Loucy (cell line): ENCODE measurements around the gene SAPCD2.

Experiments
- H2AFZ ChIP-seq: fragments of 200-600 bp; sonication (generic); 2 replicates; pipeline ENCODE4 v1.6.0; 2016; ENCODE audit warnings: antibody characterized with exemption, mild to moderate bottlenecking, low read length, moderate library complexity
- H3F3A ChIP-seq: fragments of 200-600 bp; 2 replicates; pipeline ENCODE4 v1.6.0; 2016; ENCODE audit warnings: antibody characterized with exemption, low read depth, mild to moderate bottlenecking
- H3K27me3 ChIP-seq: fragments of 200-600 bp; sonication (generic); 2 replicates; pipeline ENCODE4 v1.6.1; 2014; ENCODE audit warnings: low read length, mild to moderate bottlenecking; ENCODE audit not compliant: insufficient read depth, poor library complexity, severe bottlenecking
- H3K36me3 ChIP-seq: fragments of 200-600 bp; sonication (generic); 2 replicates; pipeline ENCODE4 v1.6.1; 2016; ENCODE audit warnings: low read length; ENCODE audit not compliant: insufficient read depth
- H3K4me1 ChIP-seq: fragments of 200-600 bp; sonication (generic); 2 replicates; pipeline ENCODE4 v1.5.1; 2014; ENCODE audit warnings: low read length, mild to moderate bottlenecking; ENCODE audit not compliant: insufficient read depth, poor library complexity, severe bottlenecking
- H3K4me2 ChIP-seq: fragments of 200-600 bp; sonication (generic); 2 replicates; pipeline ENCODE4 v1.6.0; 2014; ENCODE audit warnings: antibody characterized with exemption, low read length, low read depth, mild to moderate bottlenecking; ENCODE audit not compliant: poor library complexity, severe bottlenecking
- H3K4me3 ChIP-seq: fragments of 200-600 bp; sonication (generic); 2 replicates; pipeline ENCODE4 v1.5.1; 2014; ENCODE audit warnings: low read length, mild to moderate bottlenecking, mixed read lengths; ENCODE audit not compliant: poor library complexity, severe bottlenecking
- H3K79me2 ChIP-seq: fragments of 200-600 bp; sonication (generic); 2 replicates; pipeline ENCODE4 v1.6.1; 2014; ENCODE audit warnings: low read length; ENCODE audit not compliant: insufficient read depth
- H3K9ac ChIP-seq: fragments of 200-600 bp; sonication (generic); 2 replicates; pipeline ENCODE4 v1.6.0; 2014; ENCODE audit warnings: mild to moderate bottlenecking, low read depth, low read length, moderate library complexity; ENCODE audit not compliant: poor library complexity, severe bottlenecking
- H3K9me2 ChIP-seq: fragments of 200-600 bp; sonication (generic); replicated peaks from 2 replicates; pipeline ENCODE4 v1.6.1; 2016; ENCODE audit warnings: low read depth, low read length, mixed read lengths
- H3K9me3 ChIP-seq: fragments of 200-600 bp; sonication (generic); 2 replicates; pipeline ENCODE4 v1.6.1; 2014; ENCODE audit warnings: mild to moderate bottlenecking, antibody characterized with exemption, low read length, low read depth; ENCODE audit not compliant: insufficient read depth
- H4K20me1 ChIP-seq: fragments of 200-600 bp; sonication (generic); 2 replicates; pipeline ENCODE4 v1.6.0; 2014; ENCODE audit warnings: antibody characterized with exemption, low read length, mild to moderate bottlenecking; ENCODE audit not compliant: insufficient read depth, poor library complexity, severe bottlenecking
- CTCF ChIP-seq: fragments of 200-600 bp; sonication (generic); conservative IDR thresholded peaks from 2 replicates; pipeline ENCODE4 v1.5.1; 2014; ENCODE audit warnings: mild to moderate bottlenecking, antibody characterized with exemption, low read length
- EZH2phosphoT487 ChIP-seq: fragments of 200-600 bp; IDR thresholded peaks from 2 replicates; pipeline ENCODE4 v1.6.1; 2018; ENCODE audit warnings: antibody characterized with exemption, mild to moderate bottlenecking, moderate library complexity, borderline replicate concordance

Gene SAPCD2

GRCh38 chr9:137107982-137108381 is 37.6 kb upstream of the SAPCD2 start:
- Histone ChIP-seq H3K27me3 (no peaks in the 10 kb centered on the region), H3K36me3 (peaks cover 55% of the 10 kb centered on the region; the same call in 1 of the 2 replicates), H3K79me2 (no peaks in the 10 kb centered on the region), H3K9me3 (no peaks in the 10 kb centered on the region), H3K9me2 (no peaks in the 10 kb centered on the region), H4K20me1 (no peaks in the 10 kb centered on the region), H3K9ac (no peak overlapping the region), H3F3A (no peaks in the 10 kb centered on the region), H3K4me2 (no peak overlapping the region), H2AFZ (no peak overlapping the region), H3K4me1 (no peaks in the 10 kb centered on the region), H3K4me3 (no peak overlapping the region)
- TF ChIP-seq CTCF: no peak
- no peak for TF ChIP-seq EZH2phosphoT487

DNA sequence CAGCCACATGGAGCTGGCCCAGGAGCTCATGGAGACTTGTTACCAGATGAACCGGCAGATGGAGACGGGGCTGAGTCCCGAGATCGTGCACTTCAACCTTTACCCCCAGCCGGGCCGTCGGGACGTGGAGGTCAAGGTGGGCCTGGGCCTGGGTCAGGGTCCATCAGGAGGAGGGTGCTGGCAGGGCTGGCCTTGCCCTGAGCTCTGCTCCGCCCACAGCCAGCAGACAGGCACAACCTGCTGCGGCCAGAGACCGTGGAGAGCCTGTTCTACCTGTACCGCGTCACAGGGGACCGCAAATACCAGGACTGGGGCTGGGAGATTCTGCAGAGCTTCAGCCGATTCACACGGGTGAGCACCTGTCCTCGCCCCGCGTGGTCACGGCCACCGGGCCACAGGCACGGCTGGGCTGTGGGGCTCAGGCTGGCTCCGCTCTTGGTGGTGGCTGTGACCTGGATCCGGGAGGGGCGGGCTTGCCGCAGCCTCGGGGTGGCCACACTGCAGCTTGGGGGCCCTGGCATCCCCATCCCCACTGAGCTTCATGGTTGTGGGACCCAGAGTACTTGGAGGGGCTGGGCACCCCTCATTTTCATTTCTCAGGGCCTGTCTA is 37.1 kb upstream of the SAPCD2 start:
- H3K36me3 ChIP-seq: peaks cover 61% of the 10 kb centered on the region; the same call in 1 of the 2 replicates
- no peaks in the 10 kb centered on the region for H4K20me1 ChIP-seq
- no peak overlapping the region for H3K4me2 ChIP-seq
- TF ChIP-seq EZH2phosphoT487: no peak
- no peak for TF ChIP-seq CTCF
- no peaks in the 10 kb centered on the region for H3K9me2 ChIP-seq
- no peak overlapping the region for H3K9ac ChIP-seq
- no peak overlapping the region for H2AFZ ChIP-seq
- H3K4me1 ChIP-seq: no peaks in the 10 kb centered on the region
- H3K27me3 ChIP-seq: no peaks in the 10 kb centered on the region
- no peaks in the 10 kb centered on the region for H3K79me2 ChIP-seq
- H3K9me3 ChIP-seq: no peaks in the 10 kb centered on the region
- no peaks in the 10 kb centered on the region for H3F3A ChIP-seq
- H3K4me3 ChIP-seq: no peak overlapping the region

- Histone ChIP-seq H3K9ac (no peak overlapping the region), H3K36me3 (peaks cover 67% of the 10 kb centered on the region; the same call in 1 of the 2 replicates), H4K20me1 (no peaks in the 10 kb centered on the region), H3K4me3 (no peak overlapping the region), H3K27me3 (no peaks in the 10 kb centered on the region), H3F3A (no peaks in the 10 kb centered on the region), H3K9me2 (no peaks in the 10 kb centered on the region), H3K9me3 (no peaks in the 10 kb centered on the region), H3K79me2 (no peaks in the 10 kb centered on the region), H2AFZ (no peak overlapping the region), H3K4me2 (no peak overlapping the region), H3K4me1 (no peaks in the 10 kb centered on the region)
- TF ChIP-seq EZH2phosphoT487: no peak
- no peak for TF ChIP-seq CTCF
Observed at GRCh38 chr9:137106662-137107250, 36.4 kb upstream of the SAPCD2 start.
